GM12891 (cell line): Measurements from ENCODE around the gene CFAP73.

Experiments used
- DNase-seq: peaks from one replicate; pipeline ENCODE4 v3.0.0; 2011; ENCODE audit warnings: low spot score; ENCODE audit not compliant: insufficient read length
- FAIRE-seq: peaks from 2 replicates; lab custom pipeline; 2011; peaks lifted over from hg19 to GRCh38; lab: Jason Lieb, UNC
- PAX5 ChIP-seq: IDR thresholded peaks from 2 replicates; pipeline ENCODE4 v1.6.1; 2011; ENCODE audit warnings: low read length, moderate library complexity, mild to moderate bottlenecking; ENCODE audit not compliant: insufficient read depth, severe bottlenecking
- POLR2A ChIP-seq: IDR thresholded peaks from 2 replicates; pipeline ENCODE4 v1.6.1; 2011; ENCODE audit warnings: low read depth, low read length, control low read depth
- POLR2AphosphoS5 ChIP-seq: IDR thresholded peaks from 2 replicates; pipeline ENCODE4 v1.6.1; 2011; ENCODE audit warnings: low read depth, low read length, control low read depth
- POU2F2 ChIP-seq: IDR thresholded peaks from 2 replicates; pipeline ENCODE4 v1.6.1; 2011; ENCODE audit warnings: low read depth, mild to moderate bottlenecking, control low read depth, low read length, moderate library complexity
- SPI1 ChIP-seq: IDR thresholded peaks from 2 replicates; pipeline ENCODE4 v1.6.1; 2011; ENCODE audit warnings: low read depth, low read length, control low read depth
- TAF1 ChIP-seq: IDR thresholded peaks from 2 replicates; pipeline ENCODE4 v1.6.1; 2011; ENCODE audit warnings: low read depth, low read length, control low read depth

CFAP73 gene

GRCh38 chr12:113108308-113108707, 41.2 kb upstream of the CFAP73 start:
- TF ChIP-seq POLR2A: no peak
- TF ChIP-seq POLR2AphosphoS5: no peak
- no peak for TF ChIP-seq POU2F2
- no peak for TF ChIP-seq SPI1
- TF ChIP-seq PAX5: no peak
- TF ChIP-seq TAF1: no peak
- no peak for DNase-seq
- FAIRE-seq: no peak

GRCh38 chr12:113109360-113109759, 40.2 kb upstream of the CFAP73 start:
- DNase-seq (no peak), FAIRE-seq (no peak)
- TF ChIP-seq PAX5 (no peak), POLR2AphosphoS5 (no peak), SPI1 (no peak), POU2F2 (no peak), TAF1 (no peak), POLR2A (no peak)

- DNase-seq (no peak), FAIRE-seq (no peak)
Measured at GRCh38 chr12:113109872-113110599, 39.5 kb upstream of the CFAP73 start.

GRCh38 chr12:113111247-113111646, 38.3 kb upstream of the CFAP73 start:
- FAIRE-seq: no peak
- no peak for DNase-seq

More at GRCh38 chr12:113109872-113110599, 39.5 kb upstream of the CFAP73 start:
- TF ChIP-seq POU2F2: no peak
- TF ChIP-seq PAX5: no peak

GRCh38 chr12:113112043-113112899, 37.3 kb upstream of the CFAP73 start:
- no peak for DNase-seq
- no peak for FAIRE-seq
- TF ChIP-seq PAX5 (no peak), TAF1 (no peak), POU2F2 (no peak), POLR2AphosphoS5 (no peak), SPI1 (no peak), POLR2A (no peak)

More at GRCh38 chr12:113111247-113111646, 38.3 kb upstream of the CFAP73 start:
- TF ChIP-seq POLR2A (no peak), TAF1 (no peak), POU2F2 (no peak), SPI1 (no peak), POLR2AphosphoS5 (no peak), PAX5 (no peak)

- TF ChIP-seq PAX5 (no peak), POLR2AphosphoS5 (no peak), TAF1 (no peak), SPI1 (no peak), POU2F2 (no peak), POLR2A (no peak)
- FAIRE-seq (no peak), DNase-seq (no peak)
Measured at GRCh38 chr12:113113397-113113796, 36.1 kb upstream of the CFAP73 start.

- TF ChIP-seq TAF1 (no peak), POU2F2 (no peak), PAX5 (no peak), SPI1 (no peak), POLR2AphosphoS5 (no peak), POLR2A (no peak)
- FAIRE-seq (no peak), DNase-seq (no peak)
Measured at GRCh38 chr12:113114447-113115178, 34.9 kb upstream of the CFAP73 start.

GRCh38 chr12:113115455-113116126, 33.9 kb upstream of the CFAP73 start:
- FAIRE-seq (no peak), DNase-seq (no peak)
- no peak for TF ChIP-seq TAF1
- no peak for TF ChIP-seq POLR2AphosphoS5
- TF ChIP-seq POLR2A: no peak
- TF ChIP-seq POU2F2: no peak
- no peak for TF ChIP-seq PAX5
- TF ChIP-seq SPI1: no peak
